Measurements from ENCODE around the gene MYO5A.

MYO5A gene

GRCh38 chr15:52361975-52362494 is 166.6 kb downstream of the MYO5A start:
- no peak for DNase-seq (ENCODE audit: low spot score)

- DNase-seq (ENCODE audit: low spot score), result no peak
Measured at GRCh38 chr15:52361494-52361893, 167.2 kb downstream of the MYO5A start.

GRCh38 chr15:52360229-52361203 is 168.2 kb downstream of the MYO5A start:
- no peak for DNase-seq (ENCODE audit: low spot score)

- no peak for DNase-seq (ENCODE audit: low spot score)
Measured at GRCh38 chr15:52359722-52360121, 169.0 kb downstream of the MYO5A start.

GRCh38 chr15:52357949-52358348 is 170.7 kb downstream of the MYO5A start:
- DNase-seq (ENCODE audit: low spot score), result no peak

GRCh38 chr15:52352086-52352485 is 176.6 kb downstream of the MYO5A start:
- DNase-seq (ENCODE audit: low spot score), result no peak

- peak; percentile 25 for DNase-seq (ENCODE audit: low spot score)
Measured at GRCh38 chr15:52351206-52351908, 177.3 kb downstream of the MYO5A start.

GRCh38 chr15:52350423-52350822 is 178.3 kb downstream of the MYO5A start:
- no peak for DNase-seq (ENCODE audit: low spot score)

- peak; percentile 25 for DNase-seq (ENCODE audit: low spot score)
Measured at GRCh38 chr15:52349052-52349700, 179.5 kb downstream of the MYO5A start.

GRCh38 chr15:52348056-52348745 is 180.5 kb downstream of the MYO5A start:
- DNase-seq (ENCODE audit: low spot score), result peak; percentile 17

GRCh38 chr15:52344592-52344991 is 184.1 kb downstream of the MYO5A start:
- no peak for DNase-seq (ENCODE audit: low spot score)

- DNase-seq (ENCODE audit: low spot score), result peak; percentile 11
Measured at GRCh38 chr15:52343831-52344230, 184.8 kb downstream of the MYO5A start.

GRCh38 chr15:52340093-52340492 is 188.6 kb downstream of the MYO5A start:
- no peak for DNase-seq (ENCODE audit: low spot score)

- no peak for DNase-seq (ENCODE audit: low spot score)
Measured at GRCh38 chr15:52338891-52339290, 189.8 kb downstream of the MYO5A start.

GRCh38 chr15:52338058-52338457 is 190.6 kb downstream of the MYO5A start:
- no peak for DNase-seq (ENCODE audit: low spot score)

- peak; percentile 76 for DNase-seq (ENCODE audit: low spot score)
Measured at GRCh38 chr15:52337198-52337853, 191.4 kb downstream of the MYO5A start.

- DNase-seq (ENCODE audit: low spot score), result no peak
Measured at GRCh38 chr15:52336529-52336928, 192.2 kb downstream of the MYO5A start.

GRCh38 chr15:52334491-52335160 is 194.1 kb downstream of the MYO5A start:
- peak; percentile 36 for DNase-seq (ENCODE audit: low spot score)

- peak; percentile 58 for DNase-seq (ENCODE audit: low spot score)
Measured at GRCh38 chr15:52331490-52332240, 197.0 kb downstream of the MYO5A start.

GRCh38 chr15:52329987-52330386 is 198.7 kb downstream of the MYO5A start:
- DNase-seq (ENCODE audit: low spot score), result no peak
